A172 (cell line): ENCODE measurements around the gene DCAF5. TPM values are rescaled to one million over a fixed set of nuclear protein-coding genes. Genes with fewer than 3 reads are reported as not detected.
"Not testable (repeated sequence)": the region's sequence is repeated elsewhere in the genome, so short reads cannot be mapped to it uniquely, and the experiment has no call there.

ENCODE experiments used
- DNase-seq: peaks from one replicate; pipeline ENCODE4 v3.0.0-alpha.2; 2015; ENCODE audit warnings: low spot score
- total RNA-seq: library from RNA; depleted of rRNA; stranded (reverse); fragments of >200 nt; shearing (Covaris generic); gene quantifications from 2 replicates; pipeline ENCODE4 v1.2.3, GENCODE V29; 2014

Gene DCAF5
- total RNA-seq, 1 experiment from 2014 or later: 3.9 TPM

DNA sequence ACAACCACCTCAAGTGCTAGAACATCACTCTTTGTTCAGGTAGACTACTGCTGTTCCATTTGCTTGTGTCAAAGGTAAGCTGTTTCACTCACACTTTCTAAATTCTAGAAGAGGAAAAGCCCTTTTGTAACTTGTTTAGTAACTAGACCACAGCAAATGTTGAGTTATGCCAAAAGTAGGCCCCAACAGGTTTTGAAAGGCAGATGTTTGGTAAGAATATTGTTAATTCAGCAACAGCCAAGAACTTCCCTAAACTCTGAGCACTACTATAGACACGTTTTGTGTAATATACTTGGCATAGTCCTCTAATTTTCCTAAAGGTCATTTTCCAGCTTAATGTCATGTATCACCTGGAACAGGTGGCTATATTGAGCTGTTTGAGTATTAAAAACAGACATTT is 79.0 kb downstream of the DCAF5 start:
- no peak for DNase-seq

DNA sequence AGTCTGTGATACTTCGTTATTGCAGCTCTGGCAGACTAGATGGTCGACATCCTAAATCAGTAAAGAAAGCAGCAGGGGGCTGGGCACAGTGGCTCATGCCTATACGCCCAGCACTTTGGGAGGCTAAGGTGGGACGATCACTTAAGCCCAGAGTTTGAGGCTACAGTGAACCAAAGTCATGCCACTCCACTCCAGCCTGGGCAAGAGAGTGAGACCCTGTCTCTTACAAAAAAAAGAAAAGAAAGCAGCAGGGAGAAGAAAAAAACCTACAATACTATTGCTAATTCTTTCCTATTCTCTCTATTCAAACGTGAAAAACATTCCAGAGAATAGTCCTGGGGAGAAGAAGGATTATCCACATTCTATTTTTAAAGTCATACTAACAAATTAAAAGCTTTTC is 79.5 kb downstream of the DCAF5 start:
- no peak for DNase-seq

DNA sequence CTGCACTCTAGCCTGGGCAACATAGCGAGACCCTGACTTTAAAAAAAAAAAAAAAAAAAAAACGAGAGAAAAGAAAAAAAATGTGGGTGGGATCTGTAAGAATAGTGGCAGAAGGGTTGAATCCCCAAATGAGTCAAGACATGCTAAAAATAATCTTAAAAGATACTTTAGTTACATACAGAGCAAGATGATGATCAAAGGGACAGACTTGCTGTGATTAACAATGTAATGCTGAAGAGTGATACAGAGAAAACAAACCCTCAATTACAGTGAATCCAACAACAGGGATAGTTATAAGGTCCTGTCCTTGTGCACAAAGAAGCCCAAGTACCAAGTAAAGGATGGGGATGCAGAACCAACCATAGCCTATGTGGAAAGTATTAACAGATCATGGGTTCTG is 80.3 kb downstream of the DCAF5 start:
- DNase-seq: no peak

DNA sequence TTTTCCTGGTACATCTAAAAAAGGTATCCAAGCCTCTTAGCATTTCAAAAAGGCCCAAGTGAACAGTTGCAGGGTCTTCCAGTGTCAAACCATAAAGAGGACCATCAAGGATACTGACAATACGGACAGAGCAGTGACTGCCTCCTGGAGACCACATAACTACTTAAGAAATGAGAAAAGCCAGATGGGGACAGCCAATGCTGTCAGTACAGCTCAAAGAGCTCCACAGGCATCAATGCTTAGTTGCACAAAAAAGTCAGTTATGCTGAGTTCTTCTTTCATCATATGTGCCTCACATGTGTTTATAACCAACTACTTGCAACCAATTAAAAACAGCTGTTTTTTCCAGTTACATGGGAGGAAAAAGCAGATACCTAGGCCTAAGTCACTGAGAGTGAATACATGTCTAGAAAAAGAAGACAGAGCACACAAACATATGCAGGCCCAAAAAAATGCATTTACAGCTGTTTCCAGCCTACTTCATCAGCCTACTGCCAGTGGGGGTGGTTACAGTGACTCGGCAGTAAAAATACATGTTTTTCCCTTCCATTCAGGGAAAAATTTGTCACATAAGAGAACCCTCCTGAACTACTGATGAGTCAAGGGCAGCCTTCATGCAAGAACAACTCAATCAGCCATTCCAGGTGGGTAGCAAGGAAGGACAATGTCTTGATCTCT is 84.0 kb downstream of the DCAF5 start:
- no peak for DNase-seq

DNA sequence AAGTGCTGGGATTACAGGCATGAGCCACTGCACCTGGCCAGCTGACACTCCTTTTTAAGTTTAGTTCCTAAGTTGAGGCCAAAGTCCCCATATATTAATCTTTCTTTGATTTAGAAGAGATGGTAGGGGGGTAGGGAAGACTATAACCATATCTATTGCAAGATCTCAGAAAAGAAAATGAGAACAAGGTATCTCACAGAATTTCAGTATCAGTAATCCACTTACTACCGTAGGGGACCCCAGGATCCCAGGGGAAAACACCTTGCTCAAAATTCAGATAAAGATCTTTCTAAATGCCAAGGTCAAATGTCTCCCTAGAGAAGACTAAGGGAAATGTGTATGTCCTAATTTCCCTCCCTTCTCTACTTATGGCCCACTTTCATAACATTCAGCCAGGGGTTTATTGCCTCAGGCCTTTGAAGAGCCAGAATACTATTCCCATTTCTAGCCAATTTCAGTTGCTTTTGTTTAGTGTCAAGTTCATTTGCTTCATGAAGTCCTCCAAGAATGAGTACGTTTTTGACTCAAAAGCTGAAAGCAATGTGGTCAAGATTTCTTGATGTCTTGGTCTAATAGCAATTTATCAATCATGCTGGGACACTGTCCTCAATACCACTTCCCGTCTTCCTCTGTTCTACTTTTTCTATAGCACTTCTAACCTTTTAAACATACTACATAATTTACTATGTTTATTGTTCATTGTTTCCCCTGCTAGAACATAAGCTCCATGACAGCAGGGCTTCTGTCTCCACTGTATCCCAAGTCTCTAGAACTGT is 86.3 kb downstream of the DCAF5 start:
- no peak for DNase-seq

DNA sequence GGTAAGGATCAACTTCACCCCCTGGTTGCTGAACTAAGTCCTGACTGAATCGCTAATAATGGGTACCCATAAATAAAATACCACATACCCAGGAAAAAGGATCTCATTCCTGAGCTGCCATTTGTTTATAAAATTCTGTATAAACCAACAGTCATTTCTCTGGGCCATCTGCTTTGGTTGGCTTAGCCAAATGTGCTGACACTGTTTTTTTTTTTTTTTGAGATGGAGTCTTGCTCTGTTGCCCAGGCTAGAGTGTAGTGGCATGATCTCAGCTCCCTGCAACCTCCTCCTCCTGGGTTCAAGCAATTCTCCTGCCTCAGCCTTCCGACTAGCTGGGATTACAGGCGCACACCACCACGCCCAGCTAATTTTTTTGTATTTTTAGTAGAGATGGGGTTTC is 87.0 kb downstream of the DCAF5 start:
- not testable (repeated sequence) for DNase-seq

DNA sequence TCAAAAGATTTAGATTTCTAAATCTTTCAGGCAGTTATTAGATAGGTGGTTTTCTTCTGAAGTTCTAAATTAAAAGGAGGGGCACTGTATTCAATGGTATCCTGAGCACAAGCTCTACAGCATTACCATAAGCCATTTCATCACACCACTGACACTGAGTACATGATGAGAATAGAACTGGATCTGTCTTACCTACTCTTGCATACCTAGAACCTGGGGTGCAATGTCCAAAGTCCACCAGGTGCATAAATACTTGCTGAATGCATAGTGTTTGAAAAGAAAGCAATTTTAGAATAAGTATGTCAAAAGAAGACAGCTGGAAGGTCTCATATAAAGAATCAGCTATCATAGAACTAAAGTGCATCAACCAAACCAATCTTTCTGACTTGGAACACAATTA is 88.3 kb downstream of the DCAF5 start:
- DNase-seq: no peak

DNA sequence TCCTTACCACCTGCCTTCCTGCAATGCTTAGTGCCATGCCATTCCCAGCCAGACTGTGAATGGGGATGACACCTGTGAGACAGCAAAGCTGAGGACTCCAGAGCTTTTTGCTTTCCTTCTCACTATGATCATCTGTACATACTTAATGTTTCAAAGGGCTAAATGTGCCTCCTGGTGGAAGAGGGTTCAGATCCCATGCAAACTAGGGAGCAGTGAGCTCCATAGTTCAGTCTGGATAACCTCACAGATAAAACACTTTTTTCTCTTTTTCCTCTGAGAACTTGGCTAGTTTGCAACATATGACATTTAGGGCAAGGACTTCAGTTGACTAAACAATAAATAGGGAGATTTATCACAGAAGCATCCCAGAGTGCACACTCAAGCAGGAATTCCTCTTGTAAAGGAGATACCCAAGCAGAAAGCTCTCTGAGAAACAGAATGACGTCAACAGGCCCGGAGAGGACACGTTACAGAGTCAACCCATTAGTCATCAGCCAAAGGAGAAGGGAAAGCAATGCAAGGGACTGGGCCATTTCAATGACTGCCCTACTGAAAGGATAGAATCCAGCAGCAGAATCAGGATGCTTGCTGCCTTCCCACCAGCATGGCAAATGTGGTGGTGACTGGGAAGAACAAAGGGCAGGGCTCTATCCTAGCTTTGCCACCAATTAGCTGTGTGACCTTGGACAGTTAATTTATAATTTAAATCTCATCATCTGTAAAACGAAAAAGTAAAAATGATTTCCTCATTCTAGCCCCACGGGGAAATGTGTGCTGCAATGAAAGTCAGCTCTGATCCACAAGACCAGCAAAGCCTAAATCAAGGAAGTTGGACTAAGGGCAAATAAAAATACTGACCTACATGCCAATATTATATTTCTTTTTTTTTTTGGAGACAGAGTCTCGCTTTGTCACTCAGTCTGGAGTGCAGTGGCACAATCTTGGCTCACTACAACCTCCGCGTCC is 93.0 kb downstream of the DCAF5 start:
- peak; percentile 35 for DNase-seq

DNA sequence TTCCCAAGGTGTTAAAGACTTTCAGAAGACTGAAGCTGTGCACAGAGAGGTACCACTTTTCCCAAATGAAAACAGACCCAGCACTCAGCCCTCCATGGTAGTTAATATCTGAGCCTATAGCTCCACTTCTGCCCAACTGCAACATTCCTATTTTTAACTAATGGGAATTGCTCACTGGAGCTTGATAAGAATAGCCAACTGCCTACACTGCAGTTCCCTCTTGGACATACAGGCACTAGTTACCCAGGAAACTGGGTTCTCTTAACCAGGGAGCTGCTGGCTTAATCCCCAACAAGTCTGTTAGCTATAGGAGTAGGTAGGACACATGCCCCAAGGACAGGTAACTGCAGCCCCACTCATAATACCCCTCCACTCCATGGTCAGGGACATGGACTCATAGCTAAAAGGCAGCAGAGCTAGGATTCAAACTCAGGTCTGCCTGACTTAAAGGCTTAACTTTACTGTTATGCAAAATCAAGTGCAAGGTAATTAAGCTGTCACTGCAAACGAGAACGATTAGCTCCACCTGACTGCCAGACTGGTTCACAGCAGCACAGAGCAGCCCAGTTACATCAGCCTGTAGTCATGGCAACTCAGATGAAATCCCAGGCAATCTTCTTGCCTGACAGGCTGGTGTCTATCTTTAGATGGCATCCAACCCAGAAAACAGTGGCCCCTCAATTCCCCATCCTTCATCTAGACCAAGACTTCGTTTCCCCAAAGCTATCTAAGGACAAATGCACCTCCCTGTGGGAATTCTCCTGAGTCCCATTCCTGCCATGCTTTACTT is 96.7 kb downstream of the DCAF5 start:
- no peak for DNase-seq

DNA sequence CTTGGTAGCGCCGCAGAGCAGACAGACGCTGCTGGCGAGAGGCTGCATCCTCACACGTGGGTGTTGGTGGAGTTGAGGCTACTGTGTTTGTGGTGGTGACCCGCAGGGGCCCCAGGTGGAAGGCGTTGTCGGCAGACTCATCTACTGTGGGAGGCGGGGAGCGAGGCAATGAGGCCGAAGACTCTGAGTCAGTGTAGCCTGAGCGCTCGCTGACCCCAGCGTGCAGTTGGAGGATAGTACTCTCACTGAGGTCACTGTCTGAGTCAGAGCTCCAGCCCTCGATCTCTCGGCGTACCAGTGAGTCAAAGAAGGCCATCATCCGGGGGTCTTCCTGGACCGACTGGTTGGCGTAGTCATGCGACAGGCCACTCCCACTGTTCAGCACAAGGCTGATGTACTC is 97.8 kb downstream of the DCAF5 start:
- peak; percentile 67 for DNase-seq

DNA sequence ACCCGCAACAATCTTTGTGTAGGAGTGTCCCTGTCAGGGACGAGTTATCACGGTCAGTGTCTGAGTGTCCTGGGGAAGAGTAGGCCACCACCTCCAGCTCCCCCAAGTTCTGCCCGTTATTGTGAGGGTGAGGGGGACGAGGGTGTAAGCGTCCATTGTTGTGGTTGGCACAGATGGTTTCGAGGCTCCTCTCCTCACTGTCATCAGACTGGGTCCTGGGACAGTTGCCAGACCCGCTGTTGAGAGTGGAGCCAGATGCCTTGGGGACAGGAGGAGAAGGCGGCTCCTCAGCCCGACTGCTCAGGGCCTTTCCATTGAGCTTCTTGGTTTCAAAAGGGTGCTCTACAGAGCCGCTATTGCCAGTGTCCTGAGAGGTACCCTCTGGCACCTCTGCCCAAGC is 98.9 kb downstream of the DCAF5 start:
- no peak for DNase-seq

DNA sequence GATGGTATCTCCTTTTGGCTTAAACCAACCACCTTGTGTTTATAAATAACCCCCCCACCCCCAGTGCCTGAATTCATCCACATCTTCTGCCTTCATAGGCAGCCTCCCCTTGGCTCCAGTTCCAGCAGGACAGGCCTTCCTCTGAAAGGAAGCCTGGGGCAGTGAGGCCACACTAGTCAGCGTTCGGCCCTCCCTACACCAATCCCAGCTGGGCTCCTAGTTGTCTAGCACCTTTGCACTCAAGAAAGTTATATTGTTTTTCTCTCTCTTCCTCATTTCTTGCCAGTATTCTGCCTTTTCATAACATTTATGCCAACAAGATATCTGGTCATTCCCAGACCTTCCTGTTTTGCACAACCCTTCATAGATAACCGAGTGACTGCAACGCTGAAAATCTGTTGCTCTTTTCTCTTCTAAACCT is 100.7 kb downstream of the DCAF5 start:
- no peak for DNase-seq

DNA sequence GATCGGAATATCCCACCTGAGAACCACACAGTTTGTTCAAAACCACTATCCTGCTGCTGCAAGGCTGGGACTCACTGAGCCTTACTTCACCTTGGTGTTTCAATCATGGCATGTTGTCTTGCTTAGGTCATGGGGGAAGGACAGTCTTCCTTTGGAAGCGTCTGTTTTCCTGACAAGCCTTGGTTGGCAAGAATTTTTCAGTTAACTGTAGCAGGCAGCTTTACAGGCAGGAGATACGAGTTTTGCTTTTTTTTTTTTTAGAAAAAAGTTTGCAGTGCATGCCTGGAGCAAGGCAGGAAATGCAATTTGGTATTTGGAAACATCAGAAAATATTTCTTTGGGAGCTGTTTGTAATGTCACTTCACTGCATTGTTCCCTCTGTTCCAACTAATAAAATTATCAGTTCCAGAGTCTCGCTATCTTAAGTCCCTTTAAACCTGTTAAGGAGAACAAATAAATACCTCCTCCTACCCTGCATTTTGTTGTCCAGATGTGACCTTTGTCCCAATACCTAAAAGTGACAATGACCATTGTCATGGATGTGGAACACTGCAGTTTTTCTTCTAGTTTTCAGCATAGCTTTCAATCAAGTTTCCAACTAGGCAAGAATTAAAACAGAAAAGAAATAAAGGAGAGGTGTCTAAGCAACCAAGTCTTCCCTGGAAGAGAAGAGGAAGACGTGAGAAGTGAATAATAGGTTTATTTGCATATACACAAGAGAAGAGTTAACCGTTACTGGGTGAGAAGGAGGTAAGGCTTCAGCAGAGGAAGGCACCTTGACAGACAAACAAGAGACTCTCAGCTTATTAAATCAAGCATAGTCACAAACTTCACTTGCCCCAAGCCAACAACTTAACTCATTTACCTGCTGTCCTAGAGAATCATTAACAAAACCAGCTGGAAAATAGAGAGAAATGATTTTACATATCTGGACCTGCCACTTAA is 102.4 kb downstream of the DCAF5 start:
- DNase-seq: no peak

DNA sequence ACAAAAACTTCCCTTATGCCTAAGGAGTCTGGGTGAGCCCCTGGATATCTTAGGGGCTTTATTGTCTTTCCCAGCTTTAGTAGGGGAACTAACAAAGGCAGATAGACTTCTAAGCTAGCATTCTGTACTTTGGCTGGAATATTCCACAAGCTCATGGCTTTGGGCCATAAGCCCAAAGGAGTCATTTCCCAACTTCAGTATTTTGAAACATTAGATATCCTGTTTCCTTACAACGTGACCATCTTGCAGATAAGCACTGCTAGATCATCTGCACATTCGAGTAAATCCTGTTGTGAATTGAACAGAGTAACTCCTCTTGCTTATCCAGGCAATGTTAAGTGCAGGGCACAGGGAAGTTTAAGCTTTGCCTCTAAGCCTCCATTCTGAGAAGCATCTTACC is 103.2 kb downstream of the DCAF5 start:
- DNase-seq: no peak

DNA sequence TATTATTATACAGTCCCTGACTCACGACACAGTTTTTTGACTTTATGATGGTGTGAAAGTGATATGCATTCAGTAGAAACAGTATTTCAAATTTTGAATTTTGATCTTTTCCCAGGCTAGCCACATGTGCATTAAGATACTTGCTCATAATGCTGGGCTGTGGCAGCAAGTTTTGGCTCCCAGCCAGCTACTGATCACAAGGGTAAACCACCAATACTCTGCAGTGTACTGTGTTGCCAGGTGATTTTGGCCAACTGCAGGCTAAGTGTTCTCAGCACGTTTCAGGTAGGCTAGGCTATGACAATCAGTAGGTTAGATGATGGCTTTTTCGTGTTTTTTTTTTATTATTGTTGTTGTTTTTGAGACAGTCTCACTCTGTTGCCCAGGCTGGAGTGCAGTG is 104.5 kb downstream of the DCAF5 start:
- no peak for DNase-seq

DNA sequence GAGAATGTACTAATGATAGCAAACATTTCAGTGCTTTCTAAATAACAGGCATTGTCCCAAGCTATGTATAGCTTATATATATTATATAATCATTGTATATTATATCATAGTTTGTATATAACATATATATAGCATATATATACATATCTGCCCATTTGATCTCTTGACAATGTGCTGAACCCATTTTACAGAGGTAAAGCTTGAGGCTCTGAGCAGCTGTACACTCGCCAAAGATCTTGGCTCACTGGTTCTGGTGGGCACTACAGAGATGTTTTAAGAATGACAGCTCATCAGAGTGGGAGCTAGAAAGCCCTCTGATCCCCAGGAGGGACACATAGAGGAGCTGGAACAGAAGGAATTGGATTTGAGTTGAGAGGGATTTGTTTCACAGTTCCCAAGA is 105.7 kb downstream of the DCAF5 start:
- DNase-seq: no peak

DNA sequence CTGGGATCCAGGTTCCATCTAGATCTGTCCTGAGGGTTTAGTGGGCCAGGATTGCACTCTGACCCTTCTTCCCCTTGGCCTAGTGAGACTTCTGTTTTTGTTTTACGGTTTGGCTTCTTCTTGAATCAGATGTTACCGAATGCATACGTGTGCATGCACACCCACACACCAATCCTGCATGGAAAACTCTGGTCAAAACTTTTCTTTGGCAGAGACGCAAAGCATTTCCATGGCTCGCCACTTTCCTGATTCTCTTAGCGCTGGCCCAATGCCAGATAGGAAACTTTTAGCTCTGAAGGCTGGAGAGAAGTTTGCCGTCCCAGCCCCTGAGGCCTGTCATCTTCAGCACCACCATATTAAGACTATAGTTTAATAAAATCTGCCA is 106.5 kb downstream of the DCAF5 start:
- no peak for DNase-seq

DNA sequence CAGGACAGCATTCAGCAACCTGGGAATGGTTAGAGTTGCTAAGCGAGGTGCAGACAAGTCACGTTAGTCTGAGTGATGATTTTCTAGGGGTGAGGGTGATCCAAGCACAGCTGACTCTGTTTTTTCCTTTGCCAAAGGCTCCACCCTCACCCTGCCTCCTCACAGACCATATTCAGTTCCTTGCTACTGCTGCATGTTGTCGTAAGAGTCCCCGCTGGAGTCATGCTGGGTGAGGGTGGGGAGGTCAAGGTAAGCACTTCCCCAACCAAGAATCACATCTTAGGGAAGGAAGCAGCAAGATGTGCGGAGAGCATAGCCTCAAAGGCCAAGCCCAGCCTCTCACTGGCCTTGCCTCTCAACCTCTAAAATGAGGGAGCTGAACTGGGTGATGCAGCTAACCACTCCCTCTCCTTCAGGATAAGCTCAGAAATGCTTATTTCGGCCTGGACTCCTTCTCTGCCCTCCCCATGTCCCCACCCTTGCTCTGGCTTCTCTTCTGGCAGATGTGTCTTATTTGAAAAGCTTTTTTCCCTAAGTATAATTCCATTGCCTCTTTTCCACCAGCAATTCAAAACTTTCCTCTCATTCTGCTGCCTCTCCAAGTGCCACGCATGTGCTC is 107.0 kb downstream of the DCAF5 start:
- DNase-seq: no peak

DNA sequence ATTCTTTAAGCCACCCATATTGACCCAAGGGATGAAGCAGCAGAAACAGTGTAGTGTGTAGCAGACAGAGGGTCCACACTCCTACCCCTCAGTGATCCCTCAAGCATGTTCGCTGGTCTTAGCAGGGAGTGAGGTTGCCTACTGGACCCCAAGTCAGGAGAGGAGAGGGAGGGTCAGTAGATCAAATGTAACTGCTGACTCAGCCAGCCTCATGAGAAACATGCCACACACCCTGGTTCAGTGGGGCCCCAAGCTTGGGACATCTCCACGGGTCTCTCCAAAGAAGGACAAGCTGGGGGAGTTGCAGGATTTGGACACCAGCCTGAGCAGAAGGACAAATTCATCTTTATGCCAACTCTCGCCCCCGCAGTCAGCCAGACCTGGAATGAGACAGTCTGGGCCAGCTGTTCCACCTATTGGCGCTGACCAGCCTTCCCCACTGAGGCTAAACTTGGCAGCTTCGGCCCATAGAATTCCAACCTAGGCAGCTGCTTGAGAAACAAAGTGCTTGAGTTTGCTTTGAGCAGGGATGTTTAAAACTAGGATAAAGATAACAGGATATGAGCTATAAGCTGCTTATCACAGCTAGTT is 107.9 kb downstream of the DCAF5 start:
- DNase-seq: no peak

DNA sequence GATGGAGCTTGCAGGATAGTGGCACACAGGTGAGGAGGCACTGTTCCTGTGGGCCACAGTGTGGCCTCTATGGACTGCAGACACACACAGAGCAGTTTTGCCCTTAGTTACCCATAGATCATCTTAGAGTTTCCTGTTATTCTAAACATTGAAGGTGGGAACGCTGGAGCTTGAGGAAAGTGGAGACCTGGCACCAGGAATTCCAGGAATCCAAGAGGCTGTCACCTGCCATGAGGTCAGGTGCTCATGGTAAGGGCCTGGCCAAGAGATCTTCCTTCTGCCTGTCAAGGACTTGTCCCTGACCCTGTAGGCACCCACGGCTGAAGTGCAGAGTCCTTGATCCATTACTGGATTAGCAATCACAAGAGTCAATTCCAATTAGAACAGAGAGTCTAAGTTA is 108.6 kb downstream of the DCAF5 start:
- DNase-seq: no peak
